ENCODE data around the gene B9D2.

B9D2 gene

GRCh38 chr19:41335467-41335866 lies 28.5 kb downstream of the B9D2 start:
- in situ Hi-C loops (cut with HindIII; ENCODE audit: low pct_ligation_motif_present, low pct_unique_long_range_greater_than_20kb, low sequenced_read_pairs), result no loop called here
- DNase-seq, result no peak

GRCh38 chr19:41334793-41335192 lies 29.2 kb downstream of the B9D2 start:
- no peak for DNase-seq
- in situ Hi-C loops (cut with HindIII; ENCODE audit: low pct_ligation_motif_present, low pct_unique_long_range_greater_than_20kb, low sequenced_read_pairs), result no loop called here

- DNase-seq, result no peak
- in situ Hi-C loops (cut with HindIII; ENCODE audit: low pct_ligation_motif_present, low pct_unique_long_range_greater_than_20kb, low sequenced_read_pairs), result no loop called here
Observed at GRCh38 chr19:41332468-41332867, 31.5 kb downstream of the B9D2 start.

- in situ Hi-C loops (cut with HindIII; ENCODE audit: low pct_ligation_motif_present, low pct_unique_long_range_greater_than_20kb, low sequenced_read_pairs), result no loop called here
- no peak for DNase-seq
Observed at GRCh38 chr19:41332000-41332399, 31.9 kb downstream of the B9D2 start.

GRCh38 chr19:41330946-41331678 lies 32.8 kb downstream of the B9D2 start:
- no peak for DNase-seq
- in situ Hi-C loops (cut with HindIII; ENCODE audit: low pct_ligation_motif_present, low pct_unique_long_range_greater_than_20kb, low sequenced_read_pairs), result no loop called here

- in situ Hi-C loops (cut with HindIII; ENCODE audit: low pct_ligation_motif_present, low pct_unique_long_range_greater_than_20kb, low sequenced_read_pairs), result no loop called here
- DNase-seq, result no peak
Observed at GRCh38 chr19:41330481-41330880, 33.5 kb downstream of the B9D2 start.

GRCh38 chr19:41328842-41329225 lies 35.1 kb downstream of the B9D2 start:
- in situ Hi-C loops (cut with HindIII; ENCODE audit: low pct_ligation_motif_present, low pct_unique_long_range_greater_than_20kb, low sequenced_read_pairs), result no loop called here
- DNase-seq, result no peak

- DNase-seq, result no peak
Observed at GRCh38 chr19:41328157-41328841, 35.6 kb downstream of the B9D2 start.

GRCh38 chr19:41327576-41328156 lies 36.3 kb downstream of the B9D2 start:
- DNase-seq, result no peak
- in situ Hi-C loops (cut with HindIII; ENCODE audit: low pct_ligation_motif_present, low pct_unique_long_range_greater_than_20kb, low sequenced_read_pairs), result no loop called here

More at GRCh38 chr19:41328157-41328841, 35.6 kb downstream of the B9D2 start:
- in situ Hi-C loops (cut with HindIII; ENCODE audit: low pct_ligation_motif_present, low pct_unique_long_range_greater_than_20kb, low sequenced_read_pairs), result no loop called here

- in situ Hi-C loops (cut with HindIII; ENCODE audit: low pct_ligation_motif_present, low pct_unique_long_range_greater_than_20kb, low sequenced_read_pairs), result no loop called here
- no peak for DNase-seq
Observed at GRCh38 chr19:41327076-41327575, 36.8 kb downstream of the B9D2 start.

GRCh38 chr19:41325947-41326706 lies 37.8 kb downstream of the B9D2 start:
- in situ Hi-C loops (cut with HindIII; ENCODE audit: low pct_ligation_motif_present, low pct_unique_long_range_greater_than_20kb, low sequenced_read_pairs), result no loop called here
- no peak for DNase-seq

GRCh38 chr19:41325640-41325946 lies 38.4 kb downstream of the B9D2 start:
- in situ Hi-C loops (cut with HindIII; ENCODE audit: low pct_ligation_motif_present, low pct_unique_long_range_greater_than_20kb, low sequenced_read_pairs), result no loop called here

GRCh38 chr19:41324921-41325639 lies 38.9 kb downstream of the B9D2 start:
- in situ Hi-C loops (cut with HindIII; ENCODE audit: low pct_ligation_motif_present, low pct_unique_long_range_greater_than_20kb, low sequenced_read_pairs), result no loop called here
- no peak for DNase-seq

More at GRCh38 chr19:41325640-41325946, 38.4 kb downstream of the B9D2 start:
- no peak for DNase-seq

- in situ Hi-C loops (cut with HindIII; ENCODE audit: low pct_ligation_motif_present, low pct_unique_long_range_greater_than_20kb, low sequenced_read_pairs), result no loop called here
- no peak for DNase-seq
Observed at GRCh38 chr19:41324231-41324702, 39.7 kb downstream of the B9D2 start.

- peak; percentile 79 for DNase-seq
- in situ Hi-C loops (cut with HindIII; ENCODE audit: low pct_ligation_motif_present, low pct_unique_long_range_greater_than_20kb, low sequenced_read_pairs), result no loop called here
Observed at GRCh38 chr19:41323430-41324125, 40.4 kb downstream of the B9D2 start.

- DNase-seq, result no peak
- in situ Hi-C loops (cut with HindIII; ENCODE audit: low pct_ligation_motif_present, low pct_unique_long_range_greater_than_20kb, low sequenced_read_pairs), result no loop called here
Observed at GRCh38 chr19:41323023-41323422, 40.9 kb downstream of the B9D2 start.

- in situ Hi-C loops (cut with HindIII; ENCODE audit: low pct_ligation_motif_present, low pct_unique_long_range_greater_than_20kb, low sequenced_read_pairs), result no loop called here
- no peak for DNase-seq
Observed at GRCh38 chr19:41322451-41322850, 41.5 kb downstream of the B9D2 start.
